GM21360 (cell line): ENCODE data around the gene TMEM178A.

Experiments used
- ATAC-seq: cut with Tn5 transposase; IDR thresholded peaks from one replicate; pipeline ENCODE4 v1.9.1; 2021; ENCODE audit warnings: mild to moderate bottlenecking, moderate library complexity; ENCODE audit not compliant: unreplicated experiment

TMEM178A gene

GRCh38 chr2:39673018-39673417, 7.3 kb downstream of the TMEM178A start:
- no peak for ATAC-seq

DNA sequence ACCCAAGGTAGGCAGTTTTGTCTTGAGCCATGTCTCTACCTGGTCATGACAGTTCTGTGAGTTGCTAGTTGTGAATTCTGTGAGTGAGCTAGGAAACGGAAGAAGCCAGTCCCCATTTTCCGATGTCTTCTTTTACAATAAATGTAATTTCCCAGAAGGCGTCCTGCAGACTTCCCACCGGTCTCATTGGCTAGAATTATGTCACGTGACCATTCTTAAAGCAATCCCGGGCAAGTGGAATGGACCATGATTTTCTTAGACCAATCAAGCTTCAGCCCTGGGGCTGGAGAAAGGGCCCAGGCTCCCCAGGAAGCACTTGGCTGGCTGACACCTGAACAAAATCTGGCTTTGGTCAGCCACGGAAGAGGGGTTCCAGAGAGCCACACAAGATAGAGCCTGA, 10.6 kb downstream of the TMEM178A start:
- no peak for ATAC-seq

DNA sequence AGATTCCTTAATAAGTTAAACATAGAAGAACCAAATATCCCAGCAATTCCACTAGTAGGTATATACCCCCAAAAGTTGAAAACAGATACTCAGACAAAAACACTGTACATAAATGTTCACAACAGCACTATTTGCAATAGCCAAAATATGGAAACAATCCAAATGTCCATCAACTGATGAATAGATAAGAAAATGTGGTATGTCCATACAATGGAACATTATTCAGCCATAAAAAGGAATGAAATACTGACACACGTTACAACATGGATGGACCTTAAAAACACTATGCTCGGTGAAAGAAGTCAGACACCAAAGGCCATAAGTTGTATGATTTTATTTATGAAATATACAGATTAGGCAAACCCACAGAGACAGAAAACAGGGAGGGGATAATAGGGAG, 12.5 kb downstream of the TMEM178A start:
- no peak for ATAC-seq

- no peak for ATAC-seq
Measured at GRCh38 chr2:39679805-39680204, 14.1 kb downstream of the TMEM178A start.

- ATAC-seq, result no peak
Measured at GRCh38 chr2:39682066-39682692, 16.5 kb downstream of the TMEM178A start.

DNA sequence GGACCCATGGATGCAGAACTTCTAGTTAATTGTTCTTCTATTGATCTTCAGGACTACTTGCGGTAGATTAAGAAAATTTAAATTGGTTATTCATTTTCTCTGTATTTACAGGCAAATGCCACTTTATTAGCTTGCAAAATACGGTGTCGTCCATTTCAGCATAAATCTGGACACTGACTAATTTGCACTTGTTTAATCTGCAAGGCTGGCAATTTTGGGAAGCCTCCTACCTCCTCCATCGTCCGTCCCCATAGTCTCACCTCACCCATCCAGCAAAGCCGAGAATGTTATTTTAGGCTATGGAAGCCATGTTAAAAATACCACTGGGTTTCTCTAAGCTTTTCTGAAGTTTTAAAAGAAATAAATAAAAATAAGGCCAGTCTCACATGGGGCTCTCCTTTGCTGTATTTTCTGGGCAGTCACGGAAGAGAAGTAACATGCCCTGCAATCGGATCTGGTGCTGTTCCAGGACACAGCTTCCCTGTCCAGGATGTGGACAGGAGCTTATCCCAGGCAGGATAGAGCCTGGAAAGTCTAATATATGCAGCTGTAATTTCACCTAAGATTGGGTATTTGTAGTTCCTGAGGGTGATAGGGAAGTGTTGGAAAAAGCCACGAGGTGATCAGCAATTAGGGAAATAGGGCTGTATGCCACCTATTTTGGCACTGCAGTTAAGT, 17.4 kb downstream of the TMEM178A start:
- no peak for ATAC-seq

- no peak for ATAC-seq
Measured at GRCh38 chr2:39684464-39684863, 18.7 kb downstream of the TMEM178A start.

DNA sequence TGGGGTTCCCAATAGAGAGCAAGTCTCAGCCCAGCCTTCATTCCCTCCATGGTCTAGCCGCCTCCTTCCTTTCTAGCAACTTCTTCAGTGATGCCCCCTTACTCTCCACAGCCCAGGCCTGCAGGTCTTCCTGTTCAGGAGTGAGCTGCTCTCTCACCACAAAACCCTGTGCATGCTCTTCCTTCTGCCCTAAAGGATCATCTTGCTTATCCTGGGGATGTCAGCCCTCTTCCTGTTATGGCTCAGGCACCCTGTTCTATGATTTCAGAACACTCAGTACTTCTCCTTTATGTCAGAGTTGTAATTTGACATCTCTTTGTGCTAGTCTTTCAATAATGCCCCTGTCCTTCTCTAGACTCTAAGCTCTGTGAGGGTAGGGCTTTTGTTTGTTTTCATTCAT, 19.4 kb downstream of the TMEM178A start:
- ATAC-seq, result no peak

- ATAC-seq, result no peak
Measured at GRCh38 chr2:39686456-39686855, 20.7 kb downstream of the TMEM178A start.

GRCh38 chr2:39688181-39688580, 22.5 kb downstream of the TMEM178A start:
- no peak for ATAC-seq

GRCh38 chr2:39689272-39689841, 23.6 kb downstream of the TMEM178A start:
- ATAC-seq, result no peak

- ATAC-seq, result no peak
Measured at GRCh38 chr2:39689876-39690275, 24.2 kb downstream of the TMEM178A start.

DNA sequence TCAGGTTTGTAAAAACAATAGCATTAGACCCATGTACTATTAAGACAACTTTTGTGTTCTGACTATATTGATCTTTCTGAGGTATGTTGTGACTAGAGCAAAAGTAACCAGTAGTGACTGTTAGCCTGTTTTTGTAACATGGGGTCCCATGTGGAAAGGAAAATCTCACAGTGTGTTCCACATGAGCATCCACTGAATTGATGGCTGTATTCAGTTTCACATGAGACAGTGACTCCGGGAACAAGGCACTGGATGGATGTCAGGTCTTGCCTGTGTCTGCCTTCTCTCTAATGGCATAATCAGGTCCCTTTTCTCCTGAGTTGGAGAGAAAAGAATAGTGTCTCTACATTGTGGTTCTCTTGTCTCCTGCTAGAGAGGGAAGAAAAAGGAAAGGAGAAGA, 27.5 kb downstream of the TMEM178A start:
- ATAC-seq, result no peak

- ATAC-seq, result no peak
Measured at GRCh38 chr2:39696101-39696553, 30.4 kb downstream of the TMEM178A start.

- no peak for ATAC-seq
Measured at GRCh38 chr2:39696838-39697237, 31.1 kb downstream of the TMEM178A start.

GRCh38 chr2:39697454-39697853, 31.7 kb downstream of the TMEM178A start:
- no peak for ATAC-seq

DNA sequence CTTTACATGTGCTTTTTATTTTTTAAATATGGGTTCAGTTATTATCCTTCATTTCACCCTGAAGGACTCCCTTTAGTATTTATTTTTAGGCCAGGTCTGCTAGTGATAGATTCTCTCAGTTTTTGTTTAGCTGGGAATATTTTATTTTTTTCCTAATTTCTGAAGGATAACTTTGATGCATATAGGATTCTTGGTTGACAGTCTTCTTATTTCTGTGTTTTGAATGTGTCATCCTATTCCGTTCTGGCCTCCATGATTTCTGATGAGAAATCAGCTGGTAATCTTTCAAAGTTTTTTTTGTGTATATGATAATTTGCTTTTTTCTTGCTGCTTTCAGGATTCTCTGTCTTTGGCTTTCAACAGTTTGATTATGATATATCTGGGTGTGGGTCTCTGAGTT, 35.4 kb downstream of the TMEM178A start:
- no peak for ATAC-seq

DNA sequence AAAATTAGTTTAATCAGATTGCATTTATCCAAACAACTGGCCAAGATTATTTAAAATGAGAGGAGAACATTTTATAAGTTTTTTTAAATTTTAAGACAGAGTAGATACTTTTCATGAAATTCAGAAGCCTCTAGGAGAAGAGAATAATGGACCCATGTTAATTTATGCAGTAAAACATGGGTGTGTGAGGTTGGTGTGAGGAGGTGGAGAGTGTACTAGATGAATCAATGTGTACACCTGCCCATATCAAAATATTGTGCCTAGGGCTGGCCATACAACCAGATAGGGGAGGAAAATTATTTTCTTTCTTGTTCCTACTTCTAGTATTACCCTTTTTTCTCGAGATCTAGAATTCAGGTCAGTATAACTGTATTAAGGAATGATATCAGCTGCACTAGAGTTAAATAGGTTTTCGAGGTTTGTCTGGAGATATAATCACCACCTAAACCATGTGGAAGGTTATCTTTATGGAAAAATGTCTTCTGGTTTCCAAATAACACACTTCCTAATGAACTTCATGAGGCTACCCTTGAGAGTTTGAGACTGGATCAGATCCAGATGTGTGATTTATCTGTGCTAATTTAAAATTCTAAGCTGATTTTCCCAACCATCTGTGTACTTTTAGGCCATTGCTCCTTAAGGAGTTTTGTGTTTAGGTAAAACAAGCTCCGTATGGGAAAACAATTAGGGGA, 37.6 kb downstream of the TMEM178A start:
- no peak for ATAC-seq

- no peak for ATAC-seq
Measured at GRCh38 chr2:39704540-39704939, 38.8 kb downstream of the TMEM178A start.

DNA sequence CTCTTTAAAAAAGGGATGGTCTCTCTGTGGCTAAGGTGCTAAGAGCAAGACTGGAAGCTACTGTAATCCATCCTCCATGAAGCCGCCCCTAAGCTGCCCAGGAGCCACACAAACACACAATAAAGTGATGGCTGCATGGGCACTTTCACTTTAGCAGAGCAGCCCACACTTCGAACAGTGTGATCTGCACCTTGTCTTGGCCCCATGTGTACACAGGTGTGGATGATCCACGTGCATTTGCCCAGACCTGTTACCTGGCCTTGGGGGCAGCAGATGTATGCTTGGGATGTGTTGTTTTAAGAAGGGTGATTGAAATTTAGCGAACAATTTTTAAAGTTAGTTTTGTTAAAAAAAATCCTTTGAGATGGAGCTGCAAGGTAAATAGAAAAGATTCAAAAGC, 39.9 kb downstream of the TMEM178A start:
- no peak for ATAC-seq

DNA sequence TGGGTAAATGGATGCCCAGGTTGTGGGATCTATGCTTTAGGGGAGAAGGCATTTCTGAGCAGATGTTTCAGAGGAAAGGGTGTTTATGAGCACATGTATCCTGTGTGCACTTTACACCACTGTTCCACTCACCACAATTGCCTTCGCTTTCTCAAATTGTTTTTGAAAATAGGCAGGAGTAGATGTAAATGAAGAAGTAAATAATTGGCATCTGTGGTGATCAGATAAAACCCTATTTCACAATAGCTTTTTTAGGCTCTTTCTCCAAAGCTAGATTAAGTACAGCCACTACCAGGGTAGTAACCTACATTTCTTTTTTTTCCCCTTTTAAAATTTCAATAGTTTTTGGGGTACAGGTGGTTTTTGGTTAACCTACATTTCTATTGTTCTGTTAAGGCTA, 40.6 kb downstream of the TMEM178A start:
- ATAC-seq, result no peak

DNA sequence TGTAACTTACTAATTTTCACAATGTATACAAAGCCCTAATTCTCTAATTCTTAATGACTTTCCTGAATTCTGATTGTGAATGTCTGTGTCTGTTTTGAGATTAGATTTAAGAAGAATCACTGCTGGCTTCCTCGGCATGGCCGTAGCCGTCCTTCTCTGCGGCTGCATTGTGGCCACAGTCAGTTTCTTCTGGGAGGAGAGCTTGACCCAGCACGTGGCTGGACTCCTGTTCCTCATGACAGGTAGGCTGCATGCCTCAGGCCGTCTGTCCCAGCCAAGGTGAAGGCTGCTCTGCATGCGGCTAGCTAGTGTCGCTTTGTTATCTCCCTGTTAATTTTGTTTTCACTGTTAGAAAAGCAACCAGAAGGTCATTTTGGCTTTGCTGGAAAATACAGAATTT, 41.2 kb downstream of the TMEM178A start:
- ATAC-seq, result no peak
